ENCODE measurements around the gene TPSB2.

Gene TPSB2

DNA sequence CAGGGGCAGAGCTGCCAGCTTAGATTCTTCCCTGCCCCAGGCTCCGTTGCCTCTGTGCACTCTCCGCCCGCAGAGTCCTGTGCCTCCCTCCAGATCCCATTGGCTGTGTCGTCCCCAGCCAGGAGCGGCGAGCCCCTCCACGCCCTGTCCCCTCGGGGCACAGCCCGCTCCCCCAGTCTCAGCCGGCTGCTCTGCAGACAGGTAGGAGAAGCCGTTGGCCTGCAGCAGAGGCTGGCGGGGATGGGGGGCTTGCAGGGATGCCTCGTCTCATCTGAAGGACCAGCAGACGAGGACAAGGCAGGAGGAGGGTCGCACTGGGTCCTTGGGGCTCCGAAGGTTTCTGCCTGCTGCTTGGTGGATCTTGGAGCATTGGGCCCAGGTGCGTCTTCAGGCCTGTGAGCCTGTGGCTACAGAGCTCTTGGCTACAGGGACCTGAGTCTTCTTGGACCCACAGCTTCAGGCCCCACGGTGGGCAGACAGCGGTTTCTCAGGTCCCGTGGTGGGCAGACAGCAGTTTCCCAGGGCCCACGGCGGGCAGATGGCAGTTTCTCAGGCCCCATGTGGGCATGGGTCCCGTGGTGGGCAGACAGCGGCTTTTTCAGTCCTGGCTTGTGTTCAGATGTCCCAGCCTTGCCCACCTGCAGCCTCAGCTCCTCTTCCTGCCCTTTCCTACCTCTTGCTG, 10.9 kb downstream of the TPSB2 start:
- no peak for DNase-seq

DNA sequence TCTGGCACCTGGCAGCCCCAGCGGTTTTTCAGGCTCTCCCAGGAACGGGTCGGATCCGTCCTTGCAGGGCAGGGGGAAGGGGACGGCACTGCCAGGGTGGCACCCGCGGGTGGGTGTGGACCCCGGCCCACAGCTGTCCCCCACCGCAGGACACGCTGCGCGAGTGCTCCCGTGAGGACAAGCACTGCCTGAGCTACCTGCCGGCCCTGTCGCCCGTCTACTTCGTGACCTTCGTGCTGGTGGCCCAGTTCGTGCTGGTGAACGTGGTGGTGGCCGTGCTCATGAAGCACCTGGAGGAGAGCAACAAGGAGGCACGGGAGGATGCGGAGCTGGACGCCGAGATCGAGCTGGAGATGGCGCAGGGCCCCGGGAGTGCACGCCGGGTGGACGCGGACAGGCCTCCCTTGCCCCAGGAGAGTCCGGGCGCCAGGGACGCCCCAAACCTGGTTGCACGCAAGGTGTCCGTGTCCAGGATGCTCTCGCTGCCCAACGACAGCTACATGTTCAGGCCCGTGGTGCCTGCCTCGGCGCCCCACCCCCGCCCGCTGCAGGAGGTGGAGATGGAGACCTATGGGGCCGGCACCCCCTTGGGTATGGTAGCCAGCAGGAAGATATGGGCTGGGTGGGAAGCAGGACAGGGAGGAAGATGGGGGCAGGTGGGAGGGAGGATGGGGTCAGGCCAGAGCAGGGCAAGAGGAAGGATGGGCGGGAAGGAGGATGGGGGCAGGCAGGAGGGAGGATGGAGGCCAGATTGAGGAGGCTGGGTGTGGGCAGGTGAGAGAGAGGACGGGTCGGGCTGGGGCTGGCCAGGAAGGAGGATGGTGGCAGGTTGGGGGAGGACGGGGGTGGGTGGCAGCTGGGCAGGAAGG, 11.7 kb downstream of the TPSB2 start:
- DNase-seq = no peak

DNA sequence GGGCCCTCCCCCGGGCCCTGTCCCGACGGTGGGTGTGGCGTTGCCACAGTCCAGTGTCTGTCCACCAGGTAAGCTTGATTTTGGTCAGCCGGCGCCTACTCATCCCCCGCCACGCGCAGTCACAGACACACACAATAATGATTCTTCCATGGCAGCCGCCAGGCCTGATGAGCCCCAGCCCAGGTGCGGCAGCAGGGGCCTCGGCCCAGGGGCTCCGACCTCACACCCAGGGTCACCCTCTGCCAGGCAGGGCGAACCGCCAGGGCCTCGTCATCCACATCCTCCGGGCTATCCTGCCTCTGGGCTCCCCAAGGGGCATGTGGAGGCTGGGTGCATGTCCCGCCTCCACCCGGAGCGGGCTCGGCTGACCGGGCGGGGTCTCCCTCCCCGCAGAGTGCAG, 12.5 kb downstream of the TPSB2 start:
- DNase-seq = no peak

DNA sequence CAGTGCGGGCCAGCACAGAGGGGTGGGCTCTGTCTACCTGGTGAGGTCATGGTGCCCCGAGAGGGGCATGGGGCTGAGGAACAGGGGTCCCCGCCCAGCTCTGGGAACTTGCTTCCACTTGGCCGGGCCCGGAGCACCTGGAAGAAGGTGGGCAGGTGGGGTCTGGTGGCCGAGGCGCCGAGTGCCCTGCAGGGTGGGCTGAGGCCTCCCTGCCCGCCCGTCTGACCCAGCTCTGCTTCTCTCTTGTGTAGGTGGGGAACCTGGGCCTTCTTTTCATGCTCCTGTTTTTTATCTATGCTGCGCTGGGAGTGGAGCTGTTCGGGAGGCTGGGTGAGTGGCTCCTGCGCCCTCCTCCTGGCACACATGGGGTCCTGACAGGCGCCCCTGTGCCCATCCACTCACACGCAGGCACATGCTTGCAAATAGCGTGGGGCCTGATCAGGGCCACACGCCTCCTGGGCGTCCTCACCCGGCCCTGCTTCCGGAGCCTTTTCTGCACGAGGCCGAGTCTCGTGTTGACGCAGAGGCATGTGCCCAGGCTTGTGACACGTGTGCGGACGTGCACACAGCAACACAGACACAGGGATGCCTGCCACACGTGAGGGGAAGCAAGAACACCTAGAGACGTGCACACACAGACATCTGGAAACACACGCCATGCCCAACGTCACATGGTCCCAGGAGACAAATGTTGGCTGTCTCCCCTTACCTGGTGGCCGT, 13.1 kb downstream of the TPSB2 start:
- no peak for DNase-seq

DNA sequence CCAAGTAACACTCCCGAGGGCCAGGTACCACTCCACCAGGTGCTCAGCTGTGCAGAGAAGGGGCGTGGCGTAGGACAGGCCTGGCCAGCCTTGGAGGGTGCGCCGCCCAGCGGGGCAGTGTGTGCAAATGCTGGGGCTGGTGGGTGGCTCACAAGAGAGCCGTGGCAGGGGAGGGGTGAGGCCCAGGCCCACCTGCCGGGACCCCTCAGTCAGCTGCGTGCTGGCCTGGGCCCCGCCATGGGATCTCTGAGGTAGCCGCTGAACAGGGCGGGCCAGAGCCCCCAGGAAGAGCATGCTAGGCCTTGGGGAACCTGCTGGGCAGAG, 13.7 kb downstream of the TPSB2 start:
- DNase-seq = no peak

DNA sequence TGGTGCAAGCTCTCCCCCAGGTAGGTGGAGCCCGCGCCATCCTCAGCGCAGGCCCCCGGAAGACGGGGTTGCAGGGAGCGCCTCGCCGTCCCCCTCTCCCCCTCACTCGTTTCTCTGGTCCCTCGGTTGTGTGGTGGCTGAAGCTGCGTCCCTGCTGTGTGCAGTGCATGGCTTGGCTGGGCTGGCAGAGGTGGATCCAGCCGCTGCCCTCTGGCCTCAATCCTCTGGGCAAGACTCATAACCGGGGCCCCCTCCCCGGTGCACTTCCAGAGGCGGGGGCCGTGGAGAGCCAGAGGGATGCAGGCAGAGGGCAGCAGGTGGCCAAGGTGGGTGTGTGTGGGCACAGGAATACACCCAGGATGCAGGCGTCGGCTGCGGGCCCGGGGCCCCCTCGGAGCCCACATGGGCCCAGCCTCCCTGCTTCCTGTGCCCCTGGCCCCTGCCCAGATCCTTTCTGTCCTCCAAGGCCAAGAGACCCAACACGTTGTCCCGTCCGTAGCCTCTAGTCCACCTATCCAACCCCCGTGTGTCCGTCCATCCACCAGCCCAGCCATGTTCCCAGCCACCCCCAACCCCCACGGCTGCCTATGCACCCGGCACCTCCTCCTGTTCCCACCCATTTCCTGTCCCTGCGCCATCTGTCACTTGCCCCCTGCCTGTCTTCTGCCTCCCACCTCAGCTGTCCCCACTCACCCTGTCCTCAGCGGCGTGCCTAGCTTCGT, 14.2 kb downstream of the TPSB2 start:
- no peak for DNase-seq

DNA sequence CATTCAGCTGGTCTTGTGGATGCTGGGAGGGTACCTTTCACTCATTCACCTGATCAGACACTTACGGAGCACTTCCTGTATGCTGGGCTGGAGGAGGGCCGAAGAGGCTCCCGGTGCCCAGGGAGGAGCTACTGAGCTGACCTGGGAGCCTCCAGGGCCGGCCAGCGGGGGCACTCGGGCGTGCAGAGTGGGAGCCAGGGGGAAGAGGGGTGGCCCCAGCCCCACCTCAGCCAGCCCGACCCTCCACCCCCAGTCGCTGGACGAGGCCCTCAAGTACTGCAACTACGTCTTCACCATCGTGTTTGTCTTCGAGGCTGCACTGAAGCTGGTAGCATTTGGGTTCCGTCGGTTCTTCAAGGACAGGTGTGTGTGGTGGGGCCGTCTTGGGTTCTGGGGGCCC, 15.3 kb downstream of the TPSB2 start:
- DNase-seq = no peak

DNA sequence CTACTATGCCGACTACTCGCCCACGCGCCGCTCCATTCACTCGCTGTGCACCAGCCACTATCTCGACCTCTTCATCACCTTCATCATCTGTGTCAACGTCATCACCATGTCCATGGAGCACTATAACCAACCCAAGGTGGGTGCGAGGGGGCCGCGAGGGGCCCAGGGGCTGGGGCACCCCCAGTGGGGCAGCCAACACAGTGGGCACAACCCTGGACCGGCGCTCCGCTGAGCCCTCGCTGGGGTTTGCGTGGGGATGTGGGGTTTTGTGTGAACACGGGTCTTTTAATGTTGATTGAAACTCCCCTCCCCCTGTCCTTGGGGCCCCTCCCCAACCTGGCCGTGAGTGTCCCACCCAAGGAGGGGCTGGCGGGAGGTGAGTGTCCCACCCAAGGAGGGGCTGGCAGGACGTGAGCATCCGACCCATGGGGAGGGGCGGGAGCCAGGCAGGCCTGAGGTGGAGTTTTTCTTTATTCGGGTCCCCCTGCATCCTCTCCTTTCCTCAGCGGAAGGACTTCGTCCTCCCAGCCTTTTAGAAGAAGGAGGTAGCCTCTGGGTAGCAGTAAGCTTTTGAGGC, 16.1 kb downstream of the TPSB2 start:
- DNase-seq = no peak

DNA sequence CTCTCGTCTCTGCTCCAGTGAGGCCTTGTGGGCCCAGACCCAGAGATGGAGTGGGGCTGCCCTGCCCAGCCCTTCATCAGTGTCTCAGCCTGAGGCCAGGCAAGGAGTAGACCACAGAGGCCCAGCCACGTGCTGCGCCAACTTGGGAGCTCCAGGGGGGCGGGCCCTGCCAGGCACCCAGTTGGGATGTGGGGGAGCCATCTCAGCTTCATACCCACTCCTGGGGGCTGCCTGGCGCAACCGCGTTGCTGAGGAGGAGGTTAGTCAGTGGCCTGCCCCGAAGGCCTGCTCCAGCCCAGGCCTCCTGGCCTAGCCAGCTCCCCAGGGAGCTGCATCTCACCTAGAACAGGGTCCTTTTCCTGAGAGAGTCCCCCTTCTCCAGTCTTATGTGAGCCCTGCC, 16.8 kb downstream of the TPSB2 start:
- DNase-seq = no peak

DNA sequence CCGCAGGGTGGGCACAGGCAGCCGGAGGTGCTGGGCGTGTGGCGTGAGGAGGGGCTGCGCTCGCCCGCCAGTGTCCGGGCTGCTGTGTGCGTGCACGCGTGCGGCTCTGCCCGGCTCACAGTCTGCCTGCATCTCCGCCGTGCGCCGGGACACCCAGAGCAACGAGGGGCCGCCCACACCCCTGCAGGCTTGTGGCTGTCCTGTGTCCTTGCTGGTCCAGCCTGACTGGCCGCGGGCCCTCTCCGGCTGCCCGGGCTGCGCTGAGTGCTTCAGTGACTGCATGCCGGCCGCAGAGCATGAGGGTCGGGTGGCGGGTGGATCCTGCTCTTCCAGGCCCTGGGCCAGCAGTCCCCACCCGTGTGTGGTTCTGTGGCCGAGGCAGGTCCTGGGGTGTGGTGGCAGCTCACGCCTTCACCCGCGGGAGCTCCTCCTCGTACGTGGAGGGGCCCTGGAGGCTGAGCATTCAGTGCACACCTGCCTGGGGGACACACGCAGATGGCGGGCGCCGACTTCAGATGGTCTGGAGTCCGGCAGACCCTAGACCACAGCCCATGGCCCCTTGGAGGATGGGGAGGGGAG, 17.3 kb downstream of the TPSB2 start:
- no peak for DNase-seq

DNA sequence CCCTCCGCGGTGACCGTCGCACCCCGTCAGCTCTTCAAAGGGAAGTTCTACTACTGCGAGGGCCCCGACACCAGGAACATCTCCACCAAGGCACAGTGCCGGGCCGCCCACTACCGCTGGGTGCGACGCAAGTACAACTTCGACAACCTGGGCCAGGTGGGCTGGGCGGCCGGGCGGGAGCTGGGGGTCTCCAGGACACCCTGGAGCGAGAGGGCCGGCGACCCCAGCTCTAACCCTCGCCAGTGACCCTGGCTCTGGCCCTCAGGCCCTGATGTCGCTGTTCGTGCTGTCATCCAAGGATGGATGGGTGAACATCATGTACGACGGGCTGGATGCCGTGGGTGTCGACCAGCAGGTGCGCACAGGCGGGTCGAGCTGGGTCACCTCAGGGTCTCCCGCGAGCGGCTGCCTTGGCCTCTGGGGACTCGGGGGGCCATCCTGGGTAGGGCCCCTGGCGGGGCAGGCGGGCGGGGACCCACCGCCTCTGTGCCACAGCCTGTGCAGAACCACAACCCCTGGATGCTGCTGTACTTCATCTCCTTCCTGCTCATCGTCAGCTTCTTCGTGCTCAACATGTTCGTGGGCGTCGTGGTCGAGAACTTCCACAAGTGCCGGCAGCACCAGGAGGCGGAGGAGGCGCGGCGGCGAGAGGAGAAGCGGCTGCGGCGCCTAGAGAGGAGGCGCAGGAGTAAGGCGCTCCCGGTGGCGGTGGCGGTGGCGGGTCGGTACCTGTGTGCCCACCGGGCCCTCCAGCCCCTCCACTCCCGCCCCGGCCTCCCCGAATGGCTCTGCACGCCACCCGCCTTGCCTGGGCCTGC, 18.3 kb downstream of the TPSB2 start:
- DNase-seq = no peak

DNA sequence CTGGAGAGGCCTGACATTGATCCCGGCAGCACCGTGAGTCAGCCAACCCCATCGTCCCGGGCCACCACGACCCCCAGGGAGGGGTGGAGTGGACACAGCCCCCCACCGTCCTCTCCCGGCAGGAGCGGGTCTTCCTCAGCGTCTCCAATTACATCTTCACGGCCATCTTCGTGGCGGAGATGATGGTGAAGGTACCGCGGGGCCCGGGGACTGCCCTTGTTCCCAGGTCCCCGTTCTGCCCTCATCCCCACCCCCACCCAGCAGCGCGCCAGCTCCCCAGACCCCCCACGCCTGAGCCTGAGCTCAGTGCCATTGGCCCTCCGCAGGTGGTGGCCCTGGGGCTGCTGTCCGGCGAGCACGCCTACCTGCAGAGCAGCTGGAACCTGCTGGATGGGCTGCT, 19.5 kb downstream of the TPSB2 start:
- no peak for DNase-seq

DNA sequence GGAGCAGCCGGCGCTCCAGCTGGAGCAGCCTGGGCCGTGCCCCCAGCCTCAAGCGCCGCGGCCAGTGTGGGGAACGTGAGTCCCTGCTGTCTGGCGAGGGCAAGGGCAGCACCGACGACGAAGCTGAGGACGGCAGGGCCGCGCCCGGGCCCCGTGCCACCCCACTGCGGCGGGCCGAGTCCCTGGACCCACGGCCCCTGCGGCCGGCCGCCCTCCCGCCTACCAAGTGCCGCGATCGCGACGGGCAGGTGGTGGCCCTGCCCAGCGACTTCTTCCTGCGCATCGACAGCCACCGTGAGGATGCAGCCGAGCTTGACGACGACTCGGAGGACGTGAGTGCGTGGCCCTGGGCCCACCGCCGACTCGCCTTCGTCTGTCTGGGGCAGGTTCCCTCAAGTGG, 20.9 kb downstream of the TPSB2 start:
- DNase-seq = no peak

DNA sequence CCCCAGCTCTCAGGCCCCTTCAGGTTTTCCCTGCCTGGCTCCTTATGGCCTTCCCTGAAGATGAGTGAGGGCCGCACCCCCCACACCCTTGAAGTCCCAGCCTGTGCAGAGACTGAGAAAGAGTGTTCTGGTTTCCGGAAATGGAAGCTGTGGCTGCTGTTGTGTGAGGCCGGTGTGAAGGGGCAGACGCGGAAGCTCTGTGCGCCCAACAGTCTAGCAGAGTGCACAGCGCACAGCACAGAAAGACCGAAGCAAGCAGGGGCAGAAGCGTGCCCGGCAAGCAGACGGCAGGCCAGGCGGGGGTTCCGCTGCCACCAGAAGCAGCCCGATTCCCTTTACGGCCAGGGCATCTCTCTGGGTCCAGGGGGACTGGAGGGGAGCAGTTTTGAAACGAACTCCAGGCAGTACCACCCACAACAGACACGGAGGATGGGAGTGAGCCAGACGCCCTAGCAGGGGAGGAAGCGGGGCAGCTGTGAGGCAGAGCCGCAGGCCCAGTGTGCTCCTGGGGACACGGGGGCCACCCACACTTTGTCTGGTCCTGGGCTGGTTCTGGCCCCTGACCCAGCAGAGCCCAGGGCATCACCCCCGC, 21.6 kb downstream of the TPSB2 start:
- DNase-seq = peak; percentile 33

DNA sequence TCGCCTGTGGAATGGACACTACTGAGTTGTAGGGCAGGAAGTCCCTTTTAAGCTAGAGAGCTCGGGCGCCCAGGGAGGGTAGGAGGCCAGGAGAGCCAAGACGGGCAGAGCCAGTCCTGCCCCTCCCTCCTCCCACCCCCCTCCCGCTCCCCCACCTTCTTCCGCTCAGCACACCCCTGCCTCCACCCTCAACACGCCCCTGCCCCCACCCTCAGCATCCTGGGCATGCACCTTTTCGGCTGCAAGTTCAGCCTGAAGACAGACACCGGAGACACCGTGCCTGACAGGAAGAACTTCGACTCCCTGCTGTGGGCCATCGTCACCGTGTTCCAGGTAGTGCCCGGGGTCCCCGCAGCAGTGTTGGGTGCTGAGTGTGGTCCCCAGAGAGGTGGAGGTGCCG, 23.2 kb downstream of the TPSB2 start:
- DNase-seq = no peak

DNA sequence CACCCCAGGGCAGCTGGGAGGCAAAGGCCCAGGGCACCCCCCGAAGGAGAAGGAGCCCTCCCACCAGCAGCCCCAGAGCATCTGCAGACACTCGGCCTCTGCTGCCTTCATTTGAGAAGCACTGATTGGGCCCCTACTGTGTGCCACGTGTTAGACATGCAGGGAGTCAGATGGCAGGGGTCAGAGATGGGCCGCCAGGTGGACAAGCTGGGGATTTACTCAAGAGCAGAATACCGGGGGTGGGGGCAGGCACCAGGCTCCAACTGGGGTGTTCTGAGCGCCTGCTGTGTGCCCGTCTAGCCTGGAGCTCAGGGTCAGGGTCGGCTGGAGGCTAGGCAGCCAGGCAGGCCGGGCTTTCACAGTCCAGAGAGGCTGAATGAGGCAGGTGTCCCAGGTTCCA, 23.7 kb downstream of the TPSB2 start:
- DNase-seq = no peak

DNA sequence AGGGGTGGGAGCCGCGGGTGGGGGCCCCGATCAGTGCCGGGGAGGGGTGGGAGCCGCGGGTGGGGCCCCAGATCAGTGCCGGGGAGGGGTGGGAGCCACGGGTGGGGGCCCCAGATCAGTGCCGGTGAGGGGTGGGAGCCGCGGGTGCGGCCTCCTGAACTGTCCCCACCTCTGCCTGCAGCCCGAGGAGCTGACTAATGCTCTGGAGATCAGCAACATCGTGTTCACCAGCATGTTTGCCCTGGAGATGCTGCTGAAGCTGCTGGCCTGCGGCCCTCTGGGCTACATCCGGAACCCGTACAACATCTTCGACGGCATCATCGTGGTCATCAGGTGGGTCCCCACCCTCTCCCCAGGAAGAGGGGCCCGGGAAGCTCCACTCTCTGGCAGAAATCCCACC, 25.1 kb downstream of the TPSB2 start:
- no peak for DNase-seq

DNA sequence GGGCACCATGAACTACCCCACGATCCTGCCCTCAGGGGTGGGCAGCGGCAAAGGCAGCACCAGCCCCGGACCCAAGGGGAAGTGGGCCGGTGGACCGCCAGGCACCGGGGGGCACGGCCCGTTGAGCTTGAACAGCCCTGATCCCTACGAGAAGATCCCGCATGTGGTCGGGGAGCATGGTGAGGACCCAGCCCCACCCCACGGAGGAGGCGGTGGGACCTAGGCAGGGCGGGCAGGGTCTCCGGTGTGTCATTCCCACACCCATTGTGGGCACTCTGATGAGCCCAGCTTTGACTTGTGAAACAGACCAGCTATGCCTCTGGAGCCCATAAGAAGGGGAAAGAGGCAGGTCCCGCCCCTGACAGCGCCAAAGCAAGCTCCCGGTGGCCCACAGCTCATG, 27.7 kb downstream of the TPSB2 start:
- DNase-seq = no peak

DNA sequence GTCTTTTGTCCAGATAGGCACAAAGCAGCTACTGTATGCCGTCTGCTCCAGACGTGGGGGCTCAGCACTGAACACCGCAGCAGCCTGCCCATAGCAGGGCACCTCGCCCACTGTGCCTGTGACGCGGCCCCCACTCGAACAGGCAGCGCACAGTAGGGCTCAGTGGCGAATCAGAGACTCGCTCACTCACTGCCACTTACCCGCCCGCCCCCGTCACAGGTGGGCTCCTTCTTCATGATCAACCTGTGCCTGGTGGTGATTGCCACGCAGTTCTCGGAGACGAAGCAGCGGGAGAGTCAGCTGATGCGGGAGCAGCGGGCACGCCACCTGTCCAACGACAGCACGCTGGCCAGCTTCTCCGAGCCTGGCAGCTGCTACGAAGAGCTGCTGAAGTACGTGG, 28.5 kb downstream of the TPSB2 start:
- DNase-seq = no peak

DNA sequence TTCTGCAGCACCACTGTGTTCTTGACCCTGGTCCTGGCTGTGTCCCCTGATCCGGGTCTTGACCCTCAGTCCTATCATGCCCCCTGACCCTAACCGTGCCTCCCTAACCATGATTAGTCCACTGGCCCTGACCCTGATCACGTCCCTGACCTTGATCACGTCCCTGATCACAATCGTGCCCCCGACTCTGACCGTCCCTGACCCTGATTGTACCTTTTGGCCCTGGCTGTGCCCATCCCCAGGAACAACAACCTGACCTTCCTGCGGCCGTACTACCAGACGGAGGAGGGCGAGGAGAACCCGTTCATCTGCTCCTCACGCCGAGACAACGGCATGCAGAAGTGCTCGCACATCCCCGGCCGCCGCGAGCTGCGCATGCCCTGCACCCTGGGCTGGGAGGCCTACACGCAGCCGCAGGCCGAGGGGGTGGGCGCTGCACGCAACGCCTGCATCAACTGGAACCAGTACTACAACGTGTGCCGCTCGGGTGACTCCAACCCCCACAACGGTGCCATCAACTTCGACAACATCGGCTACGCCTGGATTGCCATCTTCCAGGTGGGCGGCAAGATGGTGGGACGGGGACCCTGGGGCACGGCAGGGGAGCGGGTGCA, 29.9 kb downstream of the TPSB2 start:
- no peak for DNase-seq

Measured in KG1 (cell line).